ENCODE data around the gene CFHR3.

DNA sequence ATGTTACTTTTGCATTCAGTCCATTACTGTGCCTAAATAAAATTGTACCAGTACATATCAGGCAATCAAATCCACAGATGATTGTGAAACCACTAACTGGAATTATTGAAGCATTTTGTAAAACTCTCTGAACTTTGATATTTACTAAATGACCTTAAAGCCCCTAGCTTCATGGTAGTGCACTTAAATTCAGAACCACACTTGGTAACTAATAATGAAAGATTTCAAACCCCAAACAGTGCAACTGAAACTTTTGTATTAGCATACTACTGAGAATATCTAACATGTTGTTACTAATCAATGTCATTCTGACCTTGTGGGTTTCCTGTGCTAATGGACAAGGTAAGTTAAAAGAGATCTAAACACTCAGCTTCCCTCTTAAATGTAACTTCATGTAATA is at the start of gene CFHR3:
- TF ChIP-seq POLR2A (IDR thresholded peaks at IDR 0.05; ENCODE audit: borderline replicate concordance, extremely low read depth, insufficient read depth, insufficient read length) (no peak), POLR2AphosphoS5 (IDR thresholded peaks at IDR 0.05; ENCODE audit: low read depth, low read length) (no peak), EZH2 (IDR thresholded peaks at IDR 0.05) (no peak), TCF7L2 (IDR thresholded peaks at IDR 0.05; ENCODE audit: borderline replicate concordance, extremely low read depth, insufficient read depth, insufficient read length) (no peak), ZNF274 (IDR thresholded peaks at IDR 0.05; ENCODE audit: low read depth, low read length) (no peak)
- TF ChIP-seq, protein P1, sequence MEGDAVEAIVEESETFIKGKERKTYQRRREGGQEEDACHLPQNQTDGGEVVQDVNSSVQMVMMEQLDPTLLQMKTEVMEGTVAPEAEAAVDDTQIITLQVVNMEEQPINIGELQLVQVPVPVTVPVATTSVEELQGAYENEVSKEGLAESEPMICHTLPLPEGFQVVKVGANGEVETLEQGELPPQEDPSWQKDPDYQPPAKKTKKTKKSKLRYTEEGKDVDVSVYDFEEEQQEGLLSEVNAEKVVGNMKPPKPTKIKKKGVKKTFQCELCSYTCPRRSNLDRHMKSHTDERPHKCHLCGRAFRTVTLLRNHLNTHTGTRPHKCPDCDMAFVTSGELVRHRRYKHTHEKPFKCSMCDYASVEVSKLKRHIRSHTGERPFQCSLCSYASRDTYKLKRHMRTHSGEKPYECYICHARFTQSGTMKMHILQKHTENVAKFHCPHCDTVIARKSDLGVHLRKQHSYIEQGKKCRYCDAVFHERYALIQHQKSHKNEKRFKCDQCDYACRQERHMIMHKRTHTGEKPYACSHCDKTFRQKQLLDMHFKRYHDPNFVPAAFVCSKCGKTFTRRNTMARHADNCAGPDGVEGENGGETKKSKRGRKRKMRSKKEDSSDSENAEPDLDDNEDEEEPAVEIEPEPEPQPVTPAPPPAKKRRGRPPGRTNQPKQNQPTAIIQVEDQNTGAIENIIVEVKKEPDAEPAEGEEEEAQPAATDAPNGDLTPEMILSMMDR (IDR thresholded peaks at IDR 0.05 in 2 of 3, conservative IDR thresholded peaks at IDR 0.05 in 1 of 3; ENCODE audit: borderline replicate concordance in 1 of 3, insufficient read depth in 1 of 3, low read depth in 2 of 3, low read length in 2 of 3), result no peak
